H9 (cell line): ENCODE measurements around the gene C1RL. TPM values are rescaled to one million over a fixed set of nuclear protein-coding genes. Genes with fewer than 3 reads are reported as not detected.

Source experiments
- DNase-seq: peaks from one replicate; pipeline ENCODE4 v3.0.0-alpha.2; 2017
- H2AFZ ChIP-seq: one replicate; pipeline ENCODE4 v1.6.1; 2013; ENCODE audit warnings: mild to moderate bottlenecking, low read length, control low read depth, moderate library complexity
- H2AK5ac ChIP-seq: 2 replicates; pipeline ENCODE4 v1.6.1; 2013; ENCODE audit warnings: low read length, control low read depth, mixed read lengths; ENCODE audit not compliant: insufficient read length
- H2BK120ac ChIP-seq: one replicate; pipeline ENCODE4 v1.6.1; 2013; ENCODE audit warnings: low read depth, mild to moderate bottlenecking, low read length, control low read depth, inconsistent platforms; ENCODE audit not compliant: poor library complexity, severe bottlenecking
- H2BK12ac ChIP-seq: 2 replicates; pipeline ENCODE4 v1.6.1; 2013; ENCODE audit warnings: low read length, control low read depth, mixed read lengths, low read depth; ENCODE audit not compliant: insufficient read length
- H2BK15ac ChIP-seq: 2 replicates; pipeline ENCODE4 v1.6.1; 2013; ENCODE audit warnings: low read depth, low read length, control low read depth
- H2BK20ac ChIP-seq: one replicate; pipeline ENCODE4 v1.6.1; 2013; ENCODE audit warnings: low read depth, mild to moderate bottlenecking, low read length, control low read depth, inconsistent platforms; ENCODE audit not compliant: poor library complexity, severe bottlenecking
- H2BK5ac ChIP-seq: 2 replicates; pipeline ENCODE4 v1.6.1; 2013; ENCODE audit warnings: low read length, control low read depth, mixed read lengths; ENCODE audit not compliant: insufficient read length
- H3K14ac ChIP-seq: 2 replicates; pipeline ENCODE4 v1.6.1; 2013; ENCODE audit warnings: low read length, control low read depth; ENCODE audit not compliant: insufficient read depth
- H3K18ac ChIP-seq: 2 replicates; pipeline ENCODE4 v1.6.1; 2013; ENCODE audit warnings: low read depth, mild to moderate bottlenecking, mixed read lengths, low read length, control low read depth; ENCODE audit not compliant: insufficient read length
- H3K23ac ChIP-seq: 2 replicates; pipeline ENCODE4 v1.6.1; 2013; ENCODE audit warnings: low read length, control low read depth, mixed read lengths, low read depth; ENCODE audit not compliant: insufficient read length
- H3K23me2 ChIP-seq: 2 replicates; pipeline ENCODE4 v1.6.1; 2013; ENCODE audit warnings: low read depth, mild to moderate bottlenecking, mixed read lengths, low read length, control low read depth; ENCODE audit not compliant: insufficient read length, poor library complexity, severe bottlenecking
- H3K27ac ChIP-seq: 2 replicates; pipeline ENCODE4 v1.5.1; 2013; ENCODE audit warnings: low read length, control low read depth, mixed read lengths, low read depth; ENCODE audit not compliant: insufficient read length
- H3K27me3 ChIP-seq: 2 replicates; pipeline ENCODE4 v1.6.1; 2013; ENCODE audit warnings: low read length, control low read depth, inconsistent platforms; ENCODE audit not compliant: insufficient read depth
- H3K4ac ChIP-seq: 2 replicates; pipeline ENCODE4 v1.6.1; 2013; ENCODE audit warnings: low read depth, mild to moderate bottlenecking, control low read depth, inconsistent platforms, low read length, moderate library complexity
- H3K4me1 ChIP-seq: 2 replicates; pipeline ENCODE4 v1.6.1; 2013; ENCODE audit warnings: low read length, control low read depth, inconsistent platforms; ENCODE audit not compliant: insufficient read depth
- H3K4me2 ChIP-seq: 2 replicates; pipeline ENCODE4 v1.6.1; 2013; ENCODE audit warnings: low read length, control low read depth, mixed read lengths; ENCODE audit not compliant: insufficient read length, insufficient read depth
- H3K56ac ChIP-seq: 2 replicates; pipeline ENCODE4 v1.6.1; 2013; ENCODE audit warnings: low read depth, mild to moderate bottlenecking, mixed read lengths, low read length, control low read depth; ENCODE audit not compliant: insufficient read length
- H3K79me1 ChIP-seq: 2 replicates; pipeline ENCODE4 v1.6.1; 2013; ENCODE audit warnings: low read depth, mild to moderate bottlenecking, moderate library complexity, low read length, control low read depth, inconsistent platforms; ENCODE audit not compliant: insufficient read depth, poor library complexity, severe bottlenecking
- H3K79me2 ChIP-seq: 2 replicates; pipeline ENCODE4 v1.6.1; 2013; ENCODE audit warnings: low read length, control low read depth, inconsistent platforms; ENCODE audit not compliant: insufficient read depth
- H3K9ac ChIP-seq: 2 replicates; pipeline ENCODE4 v1.6.1; 2013; ENCODE audit warnings: low read length, control low read depth, mixed read lengths; ENCODE audit not compliant: insufficient read length; ENCODE audit errors: extremely low read depth
- H3K9me3 ChIP-seq: one replicate; pipeline ENCODE4 v1.6.1; 2013; ENCODE audit warnings: low read depth, low read length, inconsistent platforms; ENCODE audit not compliant: control insufficient read depth
- H3T11ph ChIP-seq: one replicate; pipeline ENCODE4 v1.6.1; 2013; ENCODE audit warnings: mild to moderate bottlenecking, low read length, control low read depth, inconsistent platforms
- H4K20me1 ChIP-seq: one replicate; pipeline ENCODE4 v1.6.1; 2013; ENCODE audit not compliant: control insufficient read depth, insufficient read length, insufficient read depth
- H4K5ac ChIP-seq: 2 replicates; pipeline ENCODE4 v1.6.1; 2013; ENCODE audit warnings: low read depth, mild to moderate bottlenecking, mixed read lengths, low read length, control low read depth; ENCODE audit not compliant: insufficient read length
- H4K8ac ChIP-seq: replicated peaks from 2 replicates; pipeline ENCODE4 v1.6.1; 2013; ENCODE audit warnings: low read length, control low read depth, mixed read lengths, low read depth; ENCODE audit not compliant: insufficient read length
- H4K91ac ChIP-seq: 2 replicates; pipeline ENCODE4 v1.6.1; 2013; ENCODE audit warnings: low read depth, mild to moderate bottlenecking, moderate library complexity, mixed read lengths, low read length, control low read depth; ENCODE audit not compliant: insufficient read length
- H3K27ac Mint-ChIP-seq, 3 experiments: 2 replicates in 2 of 3; 3 replicates in 1 of 3; pipeline ENCODE4 v1.8.0; 2020 to 2021; ENCODE audit warnings: mixed read lengths in 3 of 3, mild to moderate bottlenecking in 1 of 3, moderate library complexity in 1 of 3
- H3K27me3 Mint-ChIP-seq: 2 replicates; pipeline ENCODE4 v1.8.0; 2021; ENCODE audit warnings: low read depth, mild to moderate bottlenecking, moderate library complexity, mixed read lengths
- H3K36me3 Mint-ChIP-seq, 3 experiments: 2 replicates in 2 of 3; 3 replicates in 1 of 3; pipeline ENCODE4 v1.8.0; 2020 to 2021; ENCODE audit warnings: low read depth in 3 of 3, mixed read lengths in 3 of 3; ENCODE audit not compliant: insufficient read depth in 1 of 3
- H3K4me1 Mint-ChIP-seq, 2 experiments: 2 replicates each; pipeline ENCODE4 v1.8.0; 2020; ENCODE audit warnings: mixed read lengths in 2 of 2
- H3K4me3 Mint-ChIP-seq, 2 experiments: 2 replicates in 1 of 2; 3 replicates in 1 of 2; pipeline ENCODE4 v1.8.0; 2020 to 2021; ENCODE audit warnings: mild to moderate bottlenecking in 2 of 2, mixed read lengths in 2 of 2, moderate library complexity in 1 of 2
- H3K9me3 Mint-ChIP-seq, 2 experiments: 2 replicates in 1 of 2; 3 replicates in 1 of 2; pipeline ENCODE4 v1.8.0; 2020; ENCODE audit warnings: mild to moderate bottlenecking in 2 of 2, mixed read lengths in 2 of 2, moderate library complexity in 1 of 2
- CTCF ChIP-seq: fragments of 200-600 bp; sonication (generic); conservative IDR thresholded peaks from 3 replicates; pipeline ENCODE4 v1.8.0; 2021; ENCODE audit warnings: antibody characterized with exemption, mild to moderate bottlenecking
- WGBS: extraction: QIAGEN DNeasy Blood & Tissue Kit; methylation state at CpG from one replicate; pipeline ENCODE4 v1.1.7; 2013; ENCODE audit warnings: missing lambda C conversion rate, low lambda C conversion rate, mixed read lengths; ENCODE audit not compliant: insufficient read length; ENCODE audit errors: extremely low coverage; 5-methylcytosine and 5-hydroxymethylcytosine counted together
- total RNA-seq: library from RNA; stranded (reverse); gene quantifications from 2 replicates; pipeline ENCODE4 v1.2.1, GENCODE V29; 2021

Gene C1RL
- total RNA-seq, 1 experiment from 2014 or later: 15.1 TPM

- Histone ChIP-seq H3K4ac (no peak within 1 kb of the TSS), H2BK15ac (no peak within 1 kb of the TSS), H2AK5ac (no peak within 1 kb of the TSS), H4K8ac (no peak within 1 kb of the TSS), H3K23ac (no peak within 1 kb of the TSS), H3K79me1 (no peaks in the 10 kb centered on the region), H2AFZ (no peak within 1 kb of the TSS), H3K27ac (no peak within 1 kb of the TSS), H3K79me2 (no peaks in the 10 kb centered on the region), H2BK12ac (no peak within 1 kb of the TSS), H3K18ac (peak within 1 kb of the TSS; percentile 8), H3K23me2 (peaks cover 4% of the 10 kb centered on the region), H3K4me2 (peak within 1 kb of the TSS; percentile 28), H2BK20ac (no peak within 1 kb of the TSS), H4K5ac (no peak within 1 kb of the TSS), H2BK120ac (no peak within 1 kb of the TSS), H4K91ac (no peak within 1 kb of the TSS), H3K14ac (no peak within 1 kb of the TSS), H3K4me1 (peaks cover 16% of the 10 kb centered on the region; the same call in 1 of the 2 replicates), H3T11ph (no peak within 1 kb of the TSS), H4K20me1 (no peaks in the 10 kb centered on the region), H3K9me3 (no peaks in the 10 kb centered on the region), H2BK5ac (no peak within 1 kb of the TSS), H3K56ac (no peak within 1 kb of the TSS), H3K27me3 (no peaks in the 10 kb centered on the region; the same call in 1 of the 2 replicates), H3K9ac (no peak within 1 kb of the TSS)
- peak within 1 kb of the TSS in 1 of 2 experiments; percentile 62; a peak in 3 of 5 replicates for H3K4me3 Mint-ChIP-seq
- TF ChIP-seq CTCF: peak; percentile 97
- peaks cover 10% of the 10 kb centered on the region for H3K27me3 Mint-ChIP-seq
- H3K4me1 Mint-ChIP-seq: peaks cover 33 to 34% of the 10 kb centered on the region in 2 experiments
- H3K36me3 Mint-ChIP-seq: peaks cover 4 to 5% (median 5%) of the 10 kb centered on the region in 3 experiments; a peak in 3 of 7 replicates
- no peaks in the 10 kb centered on the region for H3K9me3 Mint-ChIP-seq
- H3K27ac Mint-ChIP-seq: peak within 1 kb of the TSS in 2 of 3 experiments; percentile 6 to 71; a peak in 4 of 7 replicates
- WGBS: no CpG with 5 or more reads among the region's 16 CpGs
- peak; percentile 71 for DNase-seq
Measured at GRCh38 chr12:7092229-7092985, 16.6 kb downstream of the C1RL start, which contains the start of gene C1R. Gene C1R, minus strand, starts transcription at chr12:7092445. Its CDS starts 57 bp downstream, at chr12:7092388.
